Sigmoid colon (tissue), 7 donors: ENCODE results near the gene AGBL2. TPM values are rescaled to one million over a fixed set of nuclear protein-coding genes. Genes with fewer than 3 reads are reported as not detected.

Experiments
- DNase-seq: peaks from one replicate; pipeline ENCODE4 v3.0.0-alpha.2; 2019
- H3K27ac ChIP-seq, 4 donors: fragments of 200-600 bp; sonication (generic); one replicate each; pipeline ENCODE4 v1.5.1; 2016 to 2019; ENCODE audit warnings: mild to moderate bottlenecking in 1 of 4
- H3K27me3 ChIP-seq, 3 donors: fragments of 200-600 bp; sonication (generic); one replicate each; pipeline ENCODE4 v1.5.1; 2019; ENCODE audit warnings: mild to moderate bottlenecking in 1 of 3
- H3K36me3 ChIP-seq, 4 donors: fragments of 200-600 bp; sonication (generic); one replicate each; pipeline ENCODE4 v1.5.1; 2016 to 2019
- H3K4me1 ChIP-seq, 4 donors: fragments of 200-600 bp; sonication (generic); one replicate each; pipeline ENCODE4 v1.5.1; 2017 to 2019
- H3K4me3 ChIP-seq, 4 donors: fragments of 200-600 bp; sonication (generic); one replicate each; pipeline ENCODE4 v1.5.1; 2017 to 2019; ENCODE audit warnings: mild to moderate bottlenecking in 2 of 4, moderate library complexity in 1 of 4
- H3K9me3 ChIP-seq, 4 donors: fragments of 200-600 bp in 3 of 4; sonication (generic) in 3 of 4; one replicate each; pipeline versions ENCODE4 v1.5.1 to v1.6.1; 2013 to 2019
- EP300 ChIP-seq, 4 donors: sonication (generic); formaldehyde crosslinking; IDR thresholded peaks; one replicate each; pipeline ENCODE4 v1.6.1; 2017; ENCODE audit warnings: antibody characterized with exemption in 4 of 4
- POLR2A ChIP-seq, 2 donors: fragments of 450-650 bp; IDR thresholded peaks; one replicate each; pipeline ENCODE4 v1.6.1; 2016; ENCODE audit warnings: antibody characterized with exemption in 2 of 2, mild to moderate bottlenecking in 2 of 2, moderate library complexity in 2 of 2
- POLR2AphosphoS5 ChIP-seq, 4 donors: sonication (generic); formaldehyde crosslinking; IDR thresholded peaks; one replicate each; pipeline ENCODE4 v1.6.1; 2017; ENCODE audit warnings: antibody characterized with exemption in 4 of 4
- WGBS, 2 donors: extraction: QIAGEN DNeasy Blood & Tissue Kit; methylation state at CpG; one replicate each; pipeline ENCODE4 v1.1.7; 2013; 5-methylcytosine and 5-hydroxymethylcytosine counted together
- intact Hi-C: fragments of 100-400 bp; cut with DNase I; formaldehyde crosslinking; loops from one replicate; pipeline ENCODE4 v1.15.1; 2023
- polyA plus RNA-seq, 3 donors: library from polyadenylated mRNA; stranded (reverse); fragments of 200-250 nt; gene quantifications; one replicate each; pipeline ENCODE4 v1.2.3, GENCODE V29; 2013
- small RNA-seq, 3 donors: library from RNA; depleted of rRNA; stranded (forward); fragments of <200 nt; gene quantifications; one replicate each; pipeline ENCODE3, GENCODE V24; 2016
- total RNA-seq, 4 donors: library from RNA; depleted of rRNA; stranded (reverse); fragments of >200 nt; gene quantifications; one replicate each; pipeline ENCODE4 v1.1.0, GENCODE V29; 2016
- TF ChIP-seq, protein P1 (sequence below), 4 experiments: fragments of 450-650 bp in 3 of 4; fragments of 200-600 bp in 1 of 4; IDR thresholded peaks; one replicate each; pipeline ENCODE4 v1.5.1; 2016 to 2019; ENCODE audit warnings: antibody characterized with exemption in 4 of 4, mild to moderate bottlenecking in 3 of 4, moderate library complexity in 2 of 4
- donor health status: healthy with polysubstance abuse.
- donor health status: Bipolar disorder and iron deficiency.
- donor health status: healthy.

Gene AGBL2
- total and polyA plus RNA-seq, 7 donors = 0.33 to 2.2 (median 1.00) TPM; not detected in 3

DNA sequence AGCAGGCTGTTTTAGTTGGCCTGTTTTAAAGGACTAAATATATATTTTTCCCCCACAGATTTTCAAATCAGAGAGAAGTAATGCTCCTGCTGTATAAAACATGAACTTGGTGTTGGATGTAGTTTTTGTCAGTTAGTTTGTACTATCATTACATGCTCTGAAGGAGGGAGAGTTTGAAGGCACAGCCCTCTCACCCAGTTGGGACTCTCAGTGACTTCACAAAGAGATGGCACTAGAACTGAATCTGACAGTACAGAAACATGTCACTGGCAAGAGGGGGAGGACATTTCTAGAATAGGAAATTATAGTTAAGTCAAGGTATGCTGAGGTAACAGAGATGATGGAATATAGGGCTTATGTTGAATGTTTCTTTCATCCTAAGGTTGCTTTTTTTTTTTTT, 99.9 kb downstream of the AGBL2 start:
- intact Hi-C loops = no loop called here

DNA sequence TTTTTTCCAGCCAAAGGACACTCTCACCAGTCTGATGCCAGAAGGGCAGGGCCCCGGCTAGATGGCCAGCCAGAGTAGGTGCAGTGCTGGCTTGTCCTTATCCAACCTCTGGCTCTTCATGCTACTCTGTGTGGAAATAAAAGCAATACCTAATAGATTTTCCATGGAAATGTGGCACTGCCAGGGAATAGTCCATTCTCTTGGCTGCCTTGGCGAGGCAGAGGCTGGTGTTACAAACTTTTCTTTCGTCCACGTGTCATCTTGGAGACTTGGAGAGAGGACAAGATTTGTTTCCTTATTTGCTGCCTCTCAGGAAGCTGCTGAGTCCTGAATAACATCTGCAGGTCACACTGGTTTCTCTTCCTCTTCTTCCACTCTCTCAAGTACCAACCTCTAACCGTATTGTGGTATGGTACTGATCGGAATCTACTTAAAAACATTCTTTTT, 103.8 kb downstream of the AGBL2 start:
- no peak for DNase-seq
- H3K27me3 ChIP-seq = no peaks in the 10 kb centered on the region
- no peak overlapping the region for H3K4me3 ChIP-seq
- H3K36me3 ChIP-seq = peaks cover 0 to 6% (median 0%) of the 10 kb centered on the region in 4 donors
- intact Hi-C loops = no loop called here
- 61 to 81% methylated on average over 6 of the region's 6 CpGs for WGBS, 2 donors
- H3K9me3 ChIP-seq = no peaks in the 10 kb centered on the region
- TF ChIP-seq POLR2AphosphoS5 (IDR thresholded peaks at IDR 0.05) = no peak
- H3K27ac ChIP-seq = no peak overlapping the region
- H3K4me1 ChIP-seq = peaks cover 0 to 12% (median 10%) of the 10 kb centered on the region in 4 donors

More for the DNA sequence above, 99.9 kb downstream of the AGBL2 start:
- TF ChIP-seq POLR2A (IDR thresholded peaks at IDR 0.05) (no peak), EP300 (IDR thresholded peaks at IDR 0.05) (no peak), POLR2AphosphoS5 (IDR thresholded peaks at IDR 0.05) (no peak)
- TF ChIP-seq, protein P1, sequence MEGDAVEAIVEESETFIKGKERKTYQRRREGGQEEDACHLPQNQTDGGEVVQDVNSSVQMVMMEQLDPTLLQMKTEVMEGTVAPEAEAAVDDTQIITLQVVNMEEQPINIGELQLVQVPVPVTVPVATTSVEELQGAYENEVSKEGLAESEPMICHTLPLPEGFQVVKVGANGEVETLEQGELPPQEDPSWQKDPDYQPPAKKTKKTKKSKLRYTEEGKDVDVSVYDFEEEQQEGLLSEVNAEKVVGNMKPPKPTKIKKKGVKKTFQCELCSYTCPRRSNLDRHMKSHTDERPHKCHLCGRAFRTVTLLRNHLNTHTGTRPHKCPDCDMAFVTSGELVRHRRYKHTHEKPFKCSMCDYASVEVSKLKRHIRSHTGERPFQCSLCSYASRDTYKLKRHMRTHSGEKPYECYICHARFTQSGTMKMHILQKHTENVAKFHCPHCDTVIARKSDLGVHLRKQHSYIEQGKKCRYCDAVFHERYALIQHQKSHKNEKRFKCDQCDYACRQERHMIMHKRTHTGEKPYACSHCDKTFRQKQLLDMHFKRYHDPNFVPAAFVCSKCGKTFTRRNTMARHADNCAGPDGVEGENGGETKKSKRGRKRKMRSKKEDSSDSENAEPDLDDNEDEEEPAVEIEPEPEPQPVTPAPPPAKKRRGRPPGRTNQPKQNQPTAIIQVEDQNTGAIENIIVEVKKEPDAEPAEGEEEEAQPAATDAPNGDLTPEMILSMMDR (IDR thresholded peaks at IDR 0.05) = no peak
- Histone ChIP-seq H3K4me1 (no peaks in the 10 kb centered on the region), H3K27me3 (no peaks in the 10 kb centered on the region), H3K27ac (no peak overlapping the region), H3K4me3 (no peak overlapping the region), H3K9me3 (no peaks in the 10 kb centered on the region), H3K36me3 (peaks cover 0 to 34% (median 11%) of the 10 kb centered on the region in 4 donors)
- no peak for DNase-seq

DNA sequence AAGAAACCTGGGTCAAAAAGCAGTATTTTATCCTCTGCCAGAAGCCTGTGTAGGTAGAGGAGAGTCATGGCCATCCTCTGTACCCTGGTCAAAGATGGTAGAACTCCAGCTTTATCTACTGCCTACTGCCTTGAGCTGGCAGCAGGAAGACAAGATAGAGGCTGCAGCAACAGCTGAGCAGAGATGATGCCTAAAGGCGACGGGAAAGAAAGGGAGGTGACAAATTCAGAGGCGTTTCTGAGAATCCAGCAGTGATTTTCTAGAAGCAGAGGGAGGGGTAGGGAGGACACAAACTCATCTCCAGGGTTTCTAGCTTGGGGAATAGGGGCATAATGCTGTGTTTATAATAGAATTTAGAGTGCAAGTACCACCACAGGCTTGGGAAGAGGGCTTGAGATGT, 105.5 kb downstream of the AGBL2 start:
- no peak overlapping the region for H3K27ac ChIP-seq
- H3K27me3 ChIP-seq = no peaks in the 10 kb centered on the region
- H3K9me3 ChIP-seq = no peaks in the 10 kb centered on the region
- DNase-seq = no peak
- peaks cover 0 to 12% (median 10%) of the 10 kb centered on the region in 4 donors for H3K4me1 ChIP-seq
- H3K4me3 ChIP-seq = no peak overlapping the region
- TF ChIP-seq, protein P1 (IDR thresholded peaks at IDR 0.05) = no peak
- no peak for TF ChIP-seq EP300 (IDR thresholded peaks at IDR 0.05)
- no peak for TF ChIP-seq POLR2A (IDR thresholded peaks at IDR 0.05)
- TF ChIP-seq POLR2AphosphoS5 (IDR thresholded peaks at IDR 0.05) = no peak
- peaks cover 0 to 6% (median 0%) of the 10 kb centered on the region in 4 donors for H3K36me3 ChIP-seq
- WGBS, 2 donors = 79 to 88% methylated on average over 3 of the region's 3 CpGs
- intact Hi-C loops = no loop called here

Small RNA genes within 50 kb of the gene (small RNA-seq; reads per million reads assigned to genes)
- 0 reads per million in 3 donors for gene RF00019

Other genes with a start within 250 kb of the AGBL2 start
- 100 to 1,000 TPM in 3 of 4 donors, 10 to 100 TPM in 1; 87.2 to 188 (median 114) TPM for gene CELF1, start 162.2 kb downstream of the AGBL2 start, total RNA-seq
- 10 to 100 TPM in 2 of 3 donors, 1 to 10 TPM in 1; 9.0 to 45.7 (median 14.1) TPM for gene CELF1, start 162.2 kb downstream of the AGBL2 start, polyA plus RNA-seq
- gene PTPMT1, start 149.8 kb downstream of the AGBL2 start, total RNA-seq = 100 to 1,000 TPM in 3 of 4 donors, 10 to 100 TPM in 1; 100.0 to 152 (median 130) TPM
- gene PTPMT1, start 149.8 kb downstream of the AGBL2 start, polyA plus RNA-seq = 10 to 100 TPM; 31.0 to 43.1 (median 37.2) TPM
- gene KBTBD4, start 136.4 kb downstream of the AGBL2 start, total RNA-seq = 10 to 100 TPM; 13.3 to 29.9 (median 23.5) TPM
- 10 to 100 TPM; 11.3 to 15.9 (median 12.6) TPM for gene KBTBD4, start 136.4 kb downstream of the AGBL2 start, polyA plus RNA-seq
- gene NDUFS3, start 136.3 kb downstream of the AGBL2 start, total RNA-seq = 100 to 1,000 TPM in 2 of 4 donors, 10 to 100 TPM in 2; 74.4 to 106 (median 91.7) TPM
- 100 to 1,000 TPM; 229 to 323 (median 268) TPM for gene NDUFS3, start 136.3 kb downstream of the AGBL2 start, polyA plus RNA-seq
- 1 to 10 TPM in 1 of 4 donors, under 1 TPM in 2, not detected in 1; 0.36 to 1.4 (median 0.41) TPM for gene FAM180B, start 128.7 kb downstream of the AGBL2 start, total RNA-seq
- gene FAM180B, start 128.7 kb downstream of the AGBL2 start, polyA plus RNA-seq = under 1 TPM in 2 of 3 donors, not detected in 1; 0.12 to 0.60 TPM
- 10 to 100 TPM in 1 of 4 donors, 1 to 10 TPM in 3; 6.1 to 15.5 (median 6.5) TPM for gene C1QTNF4, start 121.0 kb downstream of the AGBL2 start, total RNA-seq
- gene C1QTNF4, start 121.0 kb downstream of the AGBL2 start, polyA plus RNA-seq = 1 to 10 TPM in 2 of 3 donors, not detected in 1; 1.3 to 1.8 TPM
- gene MTCH2, start 72.8 kb downstream of the AGBL2 start, total RNA-seq = 10 to 100 TPM; 33.2 to 44.6 (median 34.2) TPM
- 100 to 1,000 TPM in 1 of 3 donors, 10 to 100 TPM in 2; 75.1 to 119 (median 94.9) TPM for gene MTCH2, start 72.8 kb downstream of the AGBL2 start, polyA plus RNA-seq
- gene FNBP4, start 52.0 kb upstream of the AGBL2 start, total RNA-seq = 100 to 1,000 TPM in 2 of 4 donors, 10 to 100 TPM in 2; 91.1 to 182 (median 101) TPM
- gene FNBP4, start 52.0 kb upstream of the AGBL2 start, polyA plus RNA-seq = 10 to 100 TPM; 10.2 to 41.2 (median 20.4) TPM
- 10 to 100 TPM; 15.7 to 23.2 (median 20.8) TPM for gene NUP160, start 133.0 kb upstream of the AGBL2 start, total RNA-seq
- gene NUP160, start 133.0 kb upstream of the AGBL2 start, polyA plus RNA-seq = 10 to 100 TPM in 1 of 3 donors, 1 to 10 TPM in 2; 4.6 to 16.3 (median 5.4) TPM